ENCODE results near the gene TRIM2. TPM values are rescaled to one million over a fixed set of nuclear protein-coding genes. Genes with fewer than 3 reads are reported as not detected.

Gene TRIM2
- total and polyA plus RNA-seq, 10 of the 15 experiments (the other 5 are each of a cell fraction or from before 2014, with no cell fraction given), result 0.06 to 0.19 (median 0.15) TPM; not detected in 3

- TF ChIP-seq, protein P1, sequence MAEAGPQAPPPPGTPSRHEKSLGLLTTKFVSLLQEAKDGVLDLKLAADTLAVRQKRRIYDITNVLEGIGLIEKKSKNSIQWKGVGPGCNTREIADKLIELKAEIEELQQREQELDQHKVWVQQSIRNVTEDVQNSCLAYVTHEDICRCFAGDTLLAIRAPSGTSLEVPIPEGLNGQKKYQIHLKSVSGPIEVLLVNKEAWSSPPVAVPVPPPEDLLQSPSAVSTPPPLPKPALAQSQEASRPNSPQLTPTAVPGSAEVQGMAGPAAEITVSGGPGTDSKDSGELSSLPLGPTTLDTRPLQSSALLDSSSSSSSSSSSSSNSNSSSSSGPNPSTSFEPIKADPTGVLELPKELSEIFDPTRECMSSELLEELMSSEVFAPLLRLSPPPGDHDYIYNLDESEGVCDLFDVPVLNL (IDR thresholded peaks at IDR 0.05; ENCODE audit: low read depth, low read length), result no peak
- TF ChIP-seq HSF1 (IDR thresholded peaks at IDR 0.05; ENCODE audit: low read depth, low read length) (no peak), BCLAF1 (IDR thresholded peaks at IDR 0.05) (no peak), CHD2 (IDR thresholded peaks at IDR 0.05; ENCODE audit: borderline replicate concordance, low read depth, low read length) (no peak), FOS (IDR thresholded peaks at IDR 0.05; ENCODE audit: borderline replicate concordance, extremely low read depth, insufficient read length) (no peak), RAD21 (IDR thresholded peaks at IDR 0.05; ENCODE audit: insufficient read depth, low read depth, low read length) (no peak), NR2C1 (IDR thresholded peaks at IDR 0.05) (no peak), POLR2A (IDR thresholded peaks at IDR 0.05; ENCODE audit: low read depth, low read length) (peak; percentile 42; the same call in 1 of the 2 replicates), JUNB (IDR thresholded peaks at IDR 0.05) (peak; percentile 34; the same call in 1 of the 2 replicates), LARP7 (IDR thresholded peaks at IDR 0.05) (no peak), NFYA (IDR thresholded peaks at IDR 0.05; ENCODE audit: borderline replicate concordance, low read depth, low read length) (no peak), EED (IDR thresholded peaks at IDR 0.05; ENCODE audit: low read depth) (no peak), ZNF24 (IDR thresholded peaks at IDR 0.05) (no peak), HDGF (IDR thresholded peaks at IDR 0.05) (no peak), IKZF1 (conservative IDR thresholded peaks at IDR 0.05) (0 out of 2 replicates have a peak, but pooled peaks have one; percentile 26), CHD4 (IDR thresholded peaks at IDR 0.05) (no peak), SMAD1 (IDR thresholded peaks at IDR 0.05; ENCODE audit: low read depth, partially characterized antibody) (no peak), GABPA (IDR thresholded peaks at IDR 0.05; ENCODE audit: low read depth) (no peak), EZH2 (IDR thresholded peaks at IDR 0.05; ENCODE audit: borderline replicate concordance, control insufficient read depth, low read depth, low read length) (no peak), RFX5 (IDR thresholded peaks at IDR 0.05; ENCODE audit: low read depth, low read length) (no peak), RUNX3 (IDR thresholded peaks at IDR 0.05; ENCODE audit: low read length) (0 out of 2 replicates have a peak, but pooled peaks have one; percentile 2)
- TF ChIP-seq, protein P2, sequence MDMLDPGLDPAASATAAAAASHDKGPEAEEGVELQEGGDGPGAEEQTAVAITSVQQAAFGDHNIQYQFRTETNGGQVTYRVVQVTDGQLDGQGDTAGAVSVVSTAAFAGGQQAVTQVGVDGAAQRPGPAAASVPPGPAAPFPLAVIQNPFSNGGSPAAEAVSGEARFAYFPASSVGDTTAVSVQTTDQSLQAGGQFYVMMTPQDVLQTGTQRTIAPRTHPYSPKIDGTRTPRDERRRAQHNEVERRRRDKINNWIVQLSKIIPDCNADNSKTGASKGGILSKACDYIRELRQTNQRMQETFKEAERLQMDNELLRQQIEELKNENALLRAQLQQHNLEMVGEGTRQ (IDR thresholded peaks at IDR 0.05; ENCODE audit: borderline replicate concordance, low read depth, low read length), result no peak
- TF ChIP-seq, protein P3, sequence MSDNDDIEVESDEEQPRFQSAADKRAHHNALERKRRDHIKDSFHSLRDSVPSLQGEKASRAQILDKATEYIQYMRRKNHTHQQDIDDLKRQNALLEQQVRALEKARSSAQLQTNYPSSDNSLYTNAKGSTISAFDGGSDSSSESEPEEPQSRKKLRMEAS (IDR thresholded peaks at IDR 0.05; ENCODE audit: low read depth, low read length), result 0 out of 2 replicates have a peak, but pooled peaks have one; percentile 23
Observed at GRCh38 chr4:153222707-153223426, 18.6 kb downstream of the TRIM2 start (continued).
